ENCODE data around the gene ALDH7A1.

The ALDH7A1 gene

GRCh38 chr5:126544087-126544740 lies 50.8 kb downstream of the ALDH7A1 start:
- no peaks in the 10 kb centered on the region for H3K4me1 ChIP-seq (ENCODE audit: control insufficient read depth, insufficient read depth, low read length)
- H3K9me3 ChIP-seq (ENCODE audit: control insufficient read depth, low read length), result no peaks in the 10 kb centered on the region
- H3K4me3 ChIP-seq (ENCODE audit: low read length), result no peak overlapping the region
- H3K27me3 ChIP-seq (ENCODE audit: control insufficient read depth, insufficient read depth, low read length), result no peaks in the 10 kb centered on the region
- H3K36me3 ChIP-seq (ENCODE audit: control insufficient read depth, insufficient read depth, low read length), result no peaks in the 10 kb centered on the region
- no peak overlapping the region for H3K9ac ChIP-seq (ENCODE audit: low read length)

DNA sequence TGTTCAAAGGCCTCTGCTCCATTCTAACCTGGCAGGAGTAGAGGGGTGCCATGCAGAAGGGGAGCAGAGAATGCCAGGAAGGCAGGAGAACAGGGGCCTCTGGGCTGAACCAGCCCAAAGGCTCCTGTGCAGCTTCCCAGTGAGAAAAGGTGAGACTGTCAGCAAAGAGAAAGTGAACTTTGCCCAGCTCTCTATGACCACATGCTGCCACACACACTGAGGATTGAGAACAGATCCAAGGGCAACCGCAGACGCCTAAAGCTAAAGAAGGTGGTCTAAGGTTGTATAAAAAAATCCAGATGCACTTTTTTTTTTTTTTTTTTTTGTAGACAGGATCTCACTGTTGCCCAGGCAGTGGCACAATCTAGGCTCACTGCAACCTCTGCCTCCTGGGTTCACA lies 51.4 kb downstream of the ALDH7A1 start:
- Histone ChIP-seq H3K27me3 (ENCODE audit: control insufficient read depth, insufficient read depth, low read length) (no peaks in the 10 kb centered on the region), H3K4me1 (ENCODE audit: control insufficient read depth, insufficient read depth, low read length) (no peaks in the 10 kb centered on the region), H3K9ac (ENCODE audit: low read length) (no peak overlapping the region), H3K36me3 (ENCODE audit: control insufficient read depth, insufficient read depth, low read length) (no peaks in the 10 kb centered on the region), H3K4me3 (ENCODE audit: low read length) (no peak overlapping the region), H3K9me3 (ENCODE audit: control insufficient read depth, low read length) (no peaks in the 10 kb centered on the region)

- Histone ChIP-seq H3K4me3 (ENCODE audit: low read length) (no peak overlapping the region), H3K36me3 (ENCODE audit: control insufficient read depth, insufficient read depth, low read length) (no peaks in the 10 kb centered on the region), H3K9ac (ENCODE audit: low read length) (no peak overlapping the region), H3K9me3 (ENCODE audit: control insufficient read depth, low read length) (no peaks in the 10 kb centered on the region), H3K4me1 (ENCODE audit: control insufficient read depth, insufficient read depth, low read length) (no peaks in the 10 kb centered on the region), H3K27me3 (ENCODE audit: control insufficient read depth, insufficient read depth, low read length) (no peaks in the 10 kb centered on the region)
Measured at GRCh38 chr5:126543009-126543408, 52.0 kb downstream of the ALDH7A1 start.

GRCh38 chr5:126542441-126542840 lies 52.6 kb downstream of the ALDH7A1 start:
- Histone ChIP-seq H3K9me3 (ENCODE audit: control insufficient read depth, low read length) (no peaks in the 10 kb centered on the region), H3K36me3 (ENCODE audit: control insufficient read depth, insufficient read depth, low read length) (no peaks in the 10 kb centered on the region), H3K4me1 (ENCODE audit: control insufficient read depth, insufficient read depth, low read length) (no peaks in the 10 kb centered on the region), H3K9ac (ENCODE audit: low read length) (no peak overlapping the region), H3K4me3 (ENCODE audit: low read length) (no peak overlapping the region), H3K27me3 (ENCODE audit: control insufficient read depth, insufficient read depth, low read length) (no peaks in the 10 kb centered on the region)

DNA sequence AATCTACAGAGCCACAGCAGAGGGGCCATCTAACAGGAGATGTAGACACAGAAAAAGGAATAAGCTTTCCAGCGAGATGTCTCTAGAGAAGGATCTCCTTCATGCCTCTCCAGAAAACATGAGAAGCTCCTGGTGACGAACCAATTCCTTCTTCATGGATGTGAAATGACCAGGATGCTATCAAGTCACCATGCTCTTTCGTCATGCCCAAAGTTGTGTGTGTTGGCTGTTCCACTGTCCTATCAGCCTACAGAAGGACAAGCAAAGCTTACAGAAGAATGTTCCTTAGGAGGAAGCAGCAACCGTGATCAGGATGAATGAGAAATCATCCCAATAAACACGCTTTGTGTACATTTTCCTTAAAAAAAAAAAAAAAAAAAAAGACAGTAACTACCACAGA lies 54.4 kb downstream of the ALDH7A1 start:
- Histone ChIP-seq H3K27me3 (ENCODE audit: control insufficient read depth, insufficient read depth, low read length) (no peaks in the 10 kb centered on the region), H3K4me3 (ENCODE audit: low read length) (no peak overlapping the region), H3K9me3 (ENCODE audit: control insufficient read depth, low read length) (no peaks in the 10 kb centered on the region), H3K4me1 (ENCODE audit: control insufficient read depth, insufficient read depth, low read length) (no peaks in the 10 kb centered on the region), H3K9ac (ENCODE audit: low read length) (no peak overlapping the region), H3K36me3 (ENCODE audit: control insufficient read depth, insufficient read depth, low read length) (no peaks in the 10 kb centered on the region)

GRCh38 chr5:126538579-126538978 lies 56.4 kb downstream of the ALDH7A1 start:
- Histone ChIP-seq H3K9ac (ENCODE audit: low read length) (no peak overlapping the region), H3K4me3 (ENCODE audit: low read length) (no peak overlapping the region), H3K27me3 (ENCODE audit: control insufficient read depth, insufficient read depth, low read length) (no peaks in the 10 kb centered on the region), H3K9me3 (ENCODE audit: control insufficient read depth, low read length) (no peaks in the 10 kb centered on the region), H3K36me3 (ENCODE audit: control insufficient read depth, insufficient read depth, low read length) (no peaks in the 10 kb centered on the region), H3K4me1 (ENCODE audit: control insufficient read depth, insufficient read depth, low read length) (no peaks in the 10 kb centered on the region)

GRCh38 chr5:126536874-126537273 lies 58.1 kb downstream of the ALDH7A1 start:
- H3K9ac ChIP-seq (ENCODE audit: low read length), result no peak overlapping the region
- no peaks in the 10 kb centered on the region for H3K27me3 ChIP-seq (ENCODE audit: control insufficient read depth, insufficient read depth, low read length)
- no peaks in the 10 kb centered on the region for H3K36me3 ChIP-seq (ENCODE audit: control insufficient read depth, insufficient read depth, low read length)
- no peak overlapping the region for H3K4me3 ChIP-seq (ENCODE audit: low read length)
- H3K9me3 ChIP-seq (ENCODE audit: control insufficient read depth, low read length), result no peaks in the 10 kb centered on the region
- H3K4me1 ChIP-seq (ENCODE audit: control insufficient read depth, insufficient read depth, low read length), result no peaks in the 10 kb centered on the region

DNA sequence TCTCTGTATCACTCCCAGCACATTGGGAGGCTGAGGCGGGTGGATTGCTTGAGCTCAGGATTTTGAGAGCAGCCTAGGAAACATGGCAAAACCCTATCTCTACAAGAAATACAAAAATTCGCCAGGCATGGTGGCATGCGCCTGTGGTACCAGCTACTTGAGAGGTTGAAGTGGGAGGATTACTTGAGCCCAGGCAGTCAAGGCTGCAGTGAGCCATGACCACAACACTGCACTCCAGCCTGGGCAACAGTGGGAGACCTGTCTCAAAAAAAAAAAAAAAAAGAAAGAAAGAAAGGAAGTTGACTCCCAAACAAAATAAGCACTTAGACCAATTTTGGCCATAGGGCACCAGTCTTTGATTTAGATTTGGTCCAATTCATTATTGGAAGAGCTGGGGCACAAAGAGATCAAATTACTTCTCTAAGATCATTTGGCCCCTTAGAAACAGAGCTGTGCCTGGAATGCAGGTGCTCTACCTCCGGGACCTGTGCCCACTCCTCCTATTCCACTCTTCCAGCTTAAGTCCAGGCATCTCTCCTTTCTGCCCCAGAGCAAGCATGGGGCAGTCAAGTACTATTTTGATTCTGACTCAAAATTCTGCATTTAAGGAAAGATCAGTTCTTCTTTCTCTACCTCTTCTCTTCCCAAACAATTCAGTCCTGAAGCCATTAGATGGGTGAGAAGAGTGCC lies 59.0 kb downstream of the ALDH7A1 start:
- Histone ChIP-seq H3K9ac (ENCODE audit: low read length) (no peak overlapping the region), H3K4me3 (ENCODE audit: low read length) (no peak overlapping the region)

DNA sequence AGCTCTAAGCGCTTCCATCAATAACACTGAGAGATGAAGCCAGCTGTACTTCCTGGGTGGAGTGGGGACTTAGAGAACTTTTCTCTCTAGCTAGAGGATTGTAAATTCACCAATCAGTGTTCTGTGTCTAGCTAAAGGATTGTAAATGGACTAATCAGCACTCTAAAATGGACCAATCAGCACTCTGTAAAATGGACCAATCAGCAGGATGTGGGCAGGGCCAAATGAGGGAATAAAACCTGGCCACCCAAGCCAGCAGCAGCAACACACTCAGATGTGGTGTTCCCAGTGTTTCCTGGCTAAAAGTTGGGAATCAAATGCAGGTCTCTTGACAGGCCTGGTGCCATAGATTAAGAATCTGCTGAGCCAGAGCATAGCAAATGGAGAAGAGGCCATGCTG lies 60.5 kb downstream of the ALDH7A1 start:
- Histone ChIP-seq H3K9me3 (ENCODE audit: control insufficient read depth, low read length) (no peaks in the 10 kb centered on the region), H3K4me1 (ENCODE audit: control insufficient read depth, insufficient read depth, low read length) (no peaks in the 10 kb centered on the region), H3K27me3 (ENCODE audit: control insufficient read depth, insufficient read depth, low read length) (no peaks in the 10 kb centered on the region), H3K9ac (ENCODE audit: low read length) (no peak overlapping the region), H3K4me3 (ENCODE audit: low read length) (no peak overlapping the region), H3K36me3 (ENCODE audit: control insufficient read depth, insufficient read depth, low read length) (no peaks in the 10 kb centered on the region)

More for the DNA sequence above, 59.0 kb downstream of the ALDH7A1 start:
- H3K36me3 ChIP-seq (ENCODE audit: control insufficient read depth, insufficient read depth, low read length), result no peaks in the 10 kb centered on the region
- H3K4me1 ChIP-seq (ENCODE audit: control insufficient read depth, insufficient read depth, low read length), result no peaks in the 10 kb centered on the region
- H3K9me3 ChIP-seq (ENCODE audit: control insufficient read depth, low read length), result no peaks in the 10 kb centered on the region
- no peaks in the 10 kb centered on the region for H3K27me3 ChIP-seq (ENCODE audit: control insufficient read depth, insufficient read depth, low read length)

GRCh38 chr5:126531543-126532120 lies 63.4 kb downstream of the ALDH7A1 start:
- Histone ChIP-seq H3K36me3 (ENCODE audit: control insufficient read depth, insufficient read depth, low read length) (no peaks in the 10 kb centered on the region), H3K4me1 (ENCODE audit: control insufficient read depth, insufficient read depth, low read length) (no peaks in the 10 kb centered on the region), H3K9ac (ENCODE audit: low read length) (no peak overlapping the region), H3K4me3 (ENCODE audit: low read length) (no peak overlapping the region), H3K9me3 (ENCODE audit: control insufficient read depth, low read length) (no peaks in the 10 kb centered on the region), H3K27me3 (ENCODE audit: control insufficient read depth, insufficient read depth, low read length) (no peaks in the 10 kb centered on the region)

GRCh38 chr5:126527892-126528291 lies 67.1 kb downstream of the ALDH7A1 start:
- H3K9ac ChIP-seq (ENCODE audit: low read length), result no peak overlapping the region
- peaks cover 14% of the 10 kb centered on the region for H3K4me1 ChIP-seq (ENCODE audit: control insufficient read depth, insufficient read depth, low read length)
- no peak overlapping the region for H3K4me3 ChIP-seq (ENCODE audit: low read length)
- H3K27me3 ChIP-seq (ENCODE audit: control insufficient read depth, insufficient read depth, low read length), result no peaks in the 10 kb centered on the region
- no peaks in the 10 kb centered on the region for H3K9me3 ChIP-seq (ENCODE audit: control insufficient read depth, low read length)
- H3K36me3 ChIP-seq (ENCODE audit: control insufficient read depth, insufficient read depth, low read length), result no peaks in the 10 kb centered on the region

- H3K4me1 ChIP-seq (ENCODE audit: control insufficient read depth, insufficient read depth, low read length), result peaks cover 14% of the 10 kb centered on the region
Measured at GRCh38 chr5:126527158-126527557, 67.9 kb downstream of the ALDH7A1 start.

More at GRCh38 chr5:126527158-126527557, 67.9 kb downstream of the ALDH7A1 start:
- no peaks in the 10 kb centered on the region for H3K9me3 ChIP-seq (ENCODE audit: control insufficient read depth, low read length)
- no peaks in the 10 kb centered on the region for H3K27me3 ChIP-seq (ENCODE audit: control insufficient read depth, insufficient read depth, low read length)
- no peak overlapping the region for H3K4me3 ChIP-seq (ENCODE audit: low read length)
- H3K9ac ChIP-seq (ENCODE audit: low read length), result no peak overlapping the region
- no peaks in the 10 kb centered on the region for H3K36me3 ChIP-seq (ENCODE audit: control insufficient read depth, insufficient read depth, low read length)
